Subcutaneous abdominal adipose tissue (tissue), 5 donors: ENCODE results near the gene CCDC112.
A peak's percentile ranks its signal among the peaks of the same experiment; 100 is the strongest.

ENCODE experiments used
- H3K27ac ChIP-seq: one replicate; pipeline ENCODE4 v1.7.0; 2013; ENCODE audit warnings: low read depth, mild to moderate bottlenecking, inconsistent platforms, low read length, moderate library complexity
- H3K27me3 ChIP-seq, 5 donors: one replicate each; pipeline ENCODE4 v1.7.0; 2013; ENCODE audit warnings: low read length in 5 of 5, inconsistent platforms in 1 of 5; ENCODE audit not compliant: control insufficient read depth in 5 of 5, insufficient read depth in 4 of 5
- H3K36me3 ChIP-seq, 5 donors: one replicate each; pipeline ENCODE4 v1.7.0; 2013; ENCODE audit warnings: low read length in 5 of 5; ENCODE audit not compliant: control insufficient read depth in 5 of 5, insufficient read depth in 5 of 5
- H3K4me1 ChIP-seq, 5 donors: one replicate each; pipeline ENCODE4 v1.7.0; 2013; ENCODE audit warnings: low read length in 5 of 5, mild to moderate bottlenecking in 3 of 5, moderate library complexity in 1 of 5; ENCODE audit not compliant: control insufficient read depth in 5 of 5, insufficient read depth in 5 of 5
- H3K4me3 ChIP-seq, 5 donors: one replicate each; pipeline ENCODE4 v1.7.0; 2013; ENCODE audit warnings: low read length in 5 of 5, low read depth in 1 of 5
- H3K9ac ChIP-seq, 5 donors: one replicate each; pipeline ENCODE4 v1.7.0; 2013; ENCODE audit warnings: low read length in 5 of 5, mild to moderate bottlenecking in 4 of 5, moderate library complexity in 3 of 5
- H3K9me3 ChIP-seq, 5 donors: one replicate each; pipeline ENCODE4 v1.7.0; 2013; ENCODE audit warnings: low read length in 5 of 5; ENCODE audit not compliant: control insufficient read depth in 5 of 5
- donor health status: healthy.
- donor health status: healthy.
- donor health status: healthy.
- donor health status: healthy.
- donor health status: healthy.

Gene CCDC112

GRCh38 chr5:115296124-115297022, at the start of gene CCDC112:
Gene CCDC112 (minus strand): TSS chr5:115296654. CDS start chr5:115296543, 111 bp downstream.
- H3K36me3 ChIP-seq: no peaks in the 10 kb centered on the region
- no peaks in the 10 kb centered on the region for H3K27me3 ChIP-seq
- peak within 1 kb of the TSS; percentile 70 to 95 (median 82) for H3K4me3 ChIP-seq
- H3K27ac ChIP-seq: no peak within 1 kb of the TSS
- H3K9me3 ChIP-seq: peaks cover 0 to 6% (median 0%) of the 10 kb centered on the region in 5 donors
- peak within 1 kb of the TSS; percentile 59 to 78 (median 68) for H3K9ac ChIP-seq
- peaks cover 2 to 15% (median 11%) of the 10 kb centered on the region in 5 donors for H3K4me1 ChIP-seq

- Histone ChIP-seq H3K36me3 (no peaks in the 10 kb centered on the region), H3K9ac (no peak overlapping the region), H3K9me3 (peaks cover 0 to 5% (median 0%) of the 10 kb centered on the region in 5 donors), H3K4me1 (peaks cover 0 to 2% (median 0%) of the 10 kb centered on the region in 5 donors), H3K27me3 (no peaks in the 10 kb centered on the region), H3K27ac (no peak overlapping the region), H3K4me3 (no peak overlapping the region)
Observed at GRCh38 chr5:115345344-115345743, 48.9 kb upstream of the CCDC112 start.

GRCh38 chr5:115343855-115344254, 47.4 kb upstream of the CCDC112 start:
- no peaks in the 10 kb centered on the region for H3K4me1 ChIP-seq
- H3K27me3 ChIP-seq: no peaks in the 10 kb centered on the region
- no peak overlapping the region for H3K4me3 ChIP-seq
- H3K9ac ChIP-seq: no peak overlapping the region
- peaks cover 0 to 5% (median 0%) of the 10 kb centered on the region in 5 donors for H3K9me3 ChIP-seq
- no peak overlapping the region for H3K27ac ChIP-seq
- H3K36me3 ChIP-seq: no peaks in the 10 kb centered on the region

GRCh38 chr5:115342590-115343377, 46.3 kb upstream of the CCDC112 start:
- Histone ChIP-seq H3K27ac (no peak overlapping the region), H3K9me3 (peaks cover 0 to 5% (median 0%) of the 10 kb centered on the region in 5 donors), H3K4me3 (no peak overlapping the region), H3K27me3 (no peaks in the 10 kb centered on the region), H3K36me3 (no peaks in the 10 kb centered on the region), H3K4me1 (no peaks in the 10 kb centered on the region), H3K9ac (no peak overlapping the region)

- H3K36me3 ChIP-seq: no peaks in the 10 kb centered on the region
- no peaks in the 10 kb centered on the region for H3K4me1 ChIP-seq
- peaks cover 0 to 5% (median 0%) of the 10 kb centered on the region in 5 donors for H3K9me3 ChIP-seq
- no peak overlapping the region for H3K4me3 ChIP-seq
- no peak overlapping the region for H3K27ac ChIP-seq
- H3K9ac ChIP-seq: no peak overlapping the region
- H3K27me3 ChIP-seq: no peaks in the 10 kb centered on the region
Observed at GRCh38 chr5:115341745-115342144, 45.3 kb upstream of the CCDC112 start.

GRCh38 chr5:115338851-115339250, 42.4 kb upstream of the CCDC112 start:
- no peaks in the 10 kb centered on the region for H3K36me3 ChIP-seq
- no peak overlapping the region for H3K27ac ChIP-seq
- no peaks in the 10 kb centered on the region for H3K9me3 ChIP-seq
- H3K4me3 ChIP-seq: no peak overlapping the region
- no peaks in the 10 kb centered on the region for H3K27me3 ChIP-seq
- no peaks in the 10 kb centered on the region for H3K4me1 ChIP-seq
- no peak overlapping the region for H3K9ac ChIP-seq

GRCh38 chr5:115337882-115338281, 41.4 kb upstream of the CCDC112 start:
- H3K9ac ChIP-seq: no peak overlapping the region
- H3K4me3 ChIP-seq: no peak overlapping the region

GRCh38 chr5:115336964-115337363, 40.5 kb upstream of the CCDC112 start:
- H3K9ac ChIP-seq: no peak overlapping the region
- H3K4me1 ChIP-seq: no peaks in the 10 kb centered on the region
- H3K27me3 ChIP-seq: no peaks in the 10 kb centered on the region
- H3K27ac ChIP-seq: no peak overlapping the region
- no peaks in the 10 kb centered on the region for H3K36me3 ChIP-seq
- no peak overlapping the region for H3K4me3 ChIP-seq
- no peaks in the 10 kb centered on the region for H3K9me3 ChIP-seq

More at GRCh38 chr5:115337882-115338281, 41.4 kb upstream of the CCDC112 start:
- no peaks in the 10 kb centered on the region for H3K4me1 ChIP-seq
- no peaks in the 10 kb centered on the region for H3K27me3 ChIP-seq
- H3K9me3 ChIP-seq: no peaks in the 10 kb centered on the region
- no peaks in the 10 kb centered on the region for H3K36me3 ChIP-seq
- H3K27ac ChIP-seq: no peak overlapping the region

GRCh38 chr5:115336201-115336720, 39.8 kb upstream of the CCDC112 start:
- no peak overlapping the region for H3K9ac ChIP-seq
- no peaks in the 10 kb centered on the region for H3K9me3 ChIP-seq
- H3K27me3 ChIP-seq: no peaks in the 10 kb centered on the region
- no peaks in the 10 kb centered on the region for H3K36me3 ChIP-seq
- H3K27ac ChIP-seq: no peak overlapping the region
- no peak overlapping the region for H3K4me3 ChIP-seq
- no peaks in the 10 kb centered on the region for H3K4me1 ChIP-seq

- Histone ChIP-seq H3K9me3 (no peaks in the 10 kb centered on the region), H3K27me3 (no peaks in the 10 kb centered on the region), H3K36me3 (no peaks in the 10 kb centered on the region), H3K4me3 (no peak overlapping the region), H3K4me1 (no peaks in the 10 kb centered on the region), H3K9ac (no peak overlapping the region), H3K27ac (no peak overlapping the region)
Observed at GRCh38 chr5:115335301-115335700, 38.8 kb upstream of the CCDC112 start.
